Upper lobe of left lung (tissue), 6 donors: ENCODE results near the gene PDGFA. TPM values are rescaled to one million over a fixed set of nuclear protein-coding genes. Genes with fewer than 3 reads are reported as not detected.

Source experiments
- ATAC-seq, 2 donors: fragments of 200-7000 bp; cut with Tn5 transposase; one replicate each; pipeline ENCODE4 v1.9.1; 2022; ENCODE audit warnings: mild to moderate bottlenecking in 2 of 2, moderate library complexity in 2 of 2; ENCODE audit not compliant: low FRiP score in 2 of 2
- DNase-seq, 2 donors: peaks; one replicate each; pipeline ENCODE4 v3.0.0-alpha.2; 2019 to 2020
- H3K27ac ChIP-seq, 4 donors: fragments of 200-600 bp; sonication (generic); one replicate each; pipeline ENCODE4 v1.5.1; 2016 to 2019
- H3K27me3 ChIP-seq, 4 donors: fragments of 200-600 bp; sonication (generic); one replicate each; pipeline ENCODE4 v1.5.1; 2017 to 2019
- H3K36me3 ChIP-seq, 4 donors: fragments of 200-600 bp; sonication (generic); one replicate each; pipeline ENCODE4 v1.5.1; 2016 to 2019
- H3K4me1 ChIP-seq, 4 donors: fragments of 200-600 bp; sonication (generic); one replicate each; pipeline ENCODE4 v1.5.1; 2018 to 2019
- H3K4me3 ChIP-seq, 4 donors: fragments of 200-600 bp; sonication (generic); one replicate each; pipeline ENCODE4 v1.5.1; 2017 to 2019; ENCODE audit warnings: mild to moderate bottlenecking in 2 of 4, moderate library complexity in 1 of 4
- H3K9me3 ChIP-seq, 4 donors: fragments of 200-600 bp; sonication (generic); one replicate each; pipeline ENCODE4 v1.5.1; 2018 to 2019
- EP300 ChIP-seq, 4 donors: sonication (generic); formaldehyde crosslinking; IDR thresholded peaks; one replicate each; pipeline ENCODE4 v1.5.1; 2017; ENCODE audit warnings: antibody characterized with exemption in 4 of 4, control low read depth in 2 of 4
- POLR2A ChIP-seq, 4 donors: fragments of 450-650 bp; IDR thresholded peaks; one replicate each; pipeline ENCODE4 v1.5.1; 2016 to 2017; ENCODE audit warnings: antibody characterized with exemption in 4 of 4, mild to moderate bottlenecking in 2 of 4
- POLR2AphosphoS5 ChIP-seq, 2 donors: sonication (generic); formaldehyde crosslinking; IDR thresholded peaks; one replicate each; pipeline ENCODE4 v1.5.1; 2017; ENCODE audit warnings: antibody characterized with exemption in 2 of 2
- WGBS, 2 donors: methylation state at CpG; one replicate each; pipeline ENCODE4 v1.1.5; 2017 to 2018; 5-methylcytosine and 5-hydroxymethylcytosine counted together
- total RNA-seq, 6 donors: library from RNA; depleted of rRNA in 4 of 6; stranded (reverse); fragments of >200 nt in 4 of 6; gene quantifications; one replicate each; pipeline versions ENCODE4 v1.1.0 to v1.2.1, GENCODE V29; 2016 to 2021
- TF ChIP-seq, protein P1 (sequence below), 6 experiments: fragments of 450-650 bp in 4 of 6; fragments of 200-600 bp in 2 of 6; sonication (generic) in 2 of 6; IDR thresholded peaks; one replicate each; pipeline ENCODE4 v1.5.1; 2016 to 2019; ENCODE audit warnings: antibody characterized with exemption in 6 of 6
- donor health status: DM: no; HTN: no; CAD: no; lungs with moderate emphysema.
- donor health status: DM: no; HTN: yes; CAD: no; lungs with severe emphysema.

Gene PDGFA
- total RNA-seq, 6 donors from 2014 or later, result 23.0 to 73.3 (median 44.6) TPM

DNA sequence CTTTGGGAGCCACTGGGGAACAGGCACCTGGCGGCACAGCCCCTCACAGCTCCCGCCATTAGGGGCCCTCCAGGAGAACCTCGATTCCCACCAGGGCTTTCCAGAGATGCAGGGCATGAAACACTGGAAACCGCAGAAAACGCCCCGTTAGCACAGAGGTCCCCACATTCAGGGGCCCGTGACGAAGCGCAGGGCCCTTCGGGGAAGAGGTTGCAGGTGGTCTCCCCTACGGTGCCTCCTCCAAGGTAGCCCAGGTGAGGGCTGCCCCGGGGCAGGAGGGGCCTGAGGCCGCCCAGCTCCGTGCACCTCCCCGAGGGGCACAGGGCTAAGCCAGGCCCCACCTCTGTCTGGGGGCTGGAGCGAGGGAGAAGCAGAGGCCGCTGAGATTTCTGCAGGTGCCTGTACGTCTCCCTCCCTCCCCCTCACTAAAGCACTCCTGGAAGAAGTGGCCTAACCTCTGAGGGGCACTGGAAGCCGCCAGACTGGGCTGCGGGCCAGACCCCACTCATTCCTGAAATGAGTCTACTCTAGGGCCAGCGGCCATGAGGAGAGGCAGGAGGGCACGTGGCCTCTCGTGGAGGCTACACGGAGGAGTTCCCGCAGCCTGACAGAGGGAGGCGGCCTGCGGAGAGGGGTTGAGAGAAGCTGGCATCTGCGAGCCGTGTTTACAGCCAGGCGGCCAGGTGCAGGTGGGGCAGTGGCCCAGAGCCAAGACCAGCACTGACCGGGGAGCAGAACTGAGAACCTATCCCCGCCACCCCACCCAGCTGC is 6.9 kb downstream of the PDGFA start:
- H3K36me3 ChIP-seq, result peaks cover 0 to 25% (median 17%) of the 10 kb centered on the region in 4 donors
- H3K27me3 ChIP-seq, result peaks cover 0 to 9% (median 0%) of the 10 kb centered on the region in 4 donors
- peak; percentile 18 to 80 for ATAC-seq
- peak overlapping the region; percentile 44 to 65 (median 56) for H3K27ac ChIP-seq
- DNase-seq, result peak; percentile 89 to 92
- peak; percentile 33 to 61 for TF ChIP-seq POLR2AphosphoS5 (IDR thresholded peaks at IDR 0.05)
- peak in 1 of 4 donors; percentile 11 for TF ChIP-seq POLR2A (IDR thresholded peaks at IDR 0.05)
- TF ChIP-seq EP300 (IDR thresholded peaks at IDR 0.05), result peak in 2 of 4 donors; percentile 10 to 68
- TF ChIP-seq, protein P1, sequence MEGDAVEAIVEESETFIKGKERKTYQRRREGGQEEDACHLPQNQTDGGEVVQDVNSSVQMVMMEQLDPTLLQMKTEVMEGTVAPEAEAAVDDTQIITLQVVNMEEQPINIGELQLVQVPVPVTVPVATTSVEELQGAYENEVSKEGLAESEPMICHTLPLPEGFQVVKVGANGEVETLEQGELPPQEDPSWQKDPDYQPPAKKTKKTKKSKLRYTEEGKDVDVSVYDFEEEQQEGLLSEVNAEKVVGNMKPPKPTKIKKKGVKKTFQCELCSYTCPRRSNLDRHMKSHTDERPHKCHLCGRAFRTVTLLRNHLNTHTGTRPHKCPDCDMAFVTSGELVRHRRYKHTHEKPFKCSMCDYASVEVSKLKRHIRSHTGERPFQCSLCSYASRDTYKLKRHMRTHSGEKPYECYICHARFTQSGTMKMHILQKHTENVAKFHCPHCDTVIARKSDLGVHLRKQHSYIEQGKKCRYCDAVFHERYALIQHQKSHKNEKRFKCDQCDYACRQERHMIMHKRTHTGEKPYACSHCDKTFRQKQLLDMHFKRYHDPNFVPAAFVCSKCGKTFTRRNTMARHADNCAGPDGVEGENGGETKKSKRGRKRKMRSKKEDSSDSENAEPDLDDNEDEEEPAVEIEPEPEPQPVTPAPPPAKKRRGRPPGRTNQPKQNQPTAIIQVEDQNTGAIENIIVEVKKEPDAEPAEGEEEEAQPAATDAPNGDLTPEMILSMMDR (IDR thresholded peaks at IDR 0.05), result peak in 1 of 6 experiments; percentile 3
- no peak overlapping the region for H3K4me3 ChIP-seq
- WGBS, 2 donors, result 63% methylated on average over 31 of the region's 32 CpGs; no CpG with 5 or more reads in 1 of the 2 donors
- no peaks in the 10 kb centered on the region for H3K9me3 ChIP-seq
- peaks cover 22 to 60% (median 35%) of the 10 kb centered on the region in 4 donors for H3K4me1 ChIP-seq

DNA sequence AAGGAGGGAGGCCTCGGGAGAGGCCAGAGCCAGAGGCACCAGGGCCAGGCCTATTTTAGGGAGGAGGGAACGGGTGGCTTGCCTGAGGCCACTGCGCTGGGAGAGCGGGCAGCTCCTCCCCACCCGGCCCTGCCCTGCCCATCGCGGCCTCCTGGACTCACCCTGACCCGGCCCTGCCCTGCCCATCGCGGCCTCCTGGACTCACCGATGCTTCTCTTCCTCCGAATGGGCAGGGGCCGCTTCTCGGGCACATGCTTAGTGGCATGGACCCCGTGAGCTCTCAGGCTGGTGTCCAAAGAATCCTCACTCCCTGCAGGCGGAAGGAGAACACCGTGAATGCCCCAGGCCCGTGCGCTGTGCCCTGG is 7.5 kb downstream of the PDGFA start:
- Histone ChIP-seq H3K4me3 (no peak overlapping the region), H3K4me1 (peaks cover 22 to 54% (median 35%) of the 10 kb centered on the region in 4 donors), H3K9me3 (no peaks in the 10 kb centered on the region), H3K27ac (peak overlapping the region in 3 of 4 donors; percentile 8 to 44 (median 40)), H3K27me3 (peaks cover 0 to 8% (median 0%) of the 10 kb centered on the region in 4 donors), H3K36me3 (peaks cover 0 to 25% (median 17%) of the 10 kb centered on the region in 4 donors)
- TF ChIP-seq, protein P1 (IDR thresholded peaks at IDR 0.05), result no peak
- TF ChIP-seq POLR2AphosphoS5 (IDR thresholded peaks at IDR 0.05) (no peak), POLR2A (IDR thresholded peaks at IDR 0.05) (no peak), EP300 (IDR thresholded peaks at IDR 0.05) (no peak)
- peak in 1 of 2 donors; percentile 81 for DNase-seq
- WGBS, 2 donors, result 90 to 92% methylated on average over 2 to 14 of the region's 19 CpGs
- ATAC-seq, result peak in 1 of 2 donors; percentile 14

GRCh38 chr7:511476-512145 is 8.0 kb downstream of the PDGFA start:
- ATAC-seq (no peak), DNase-seq (peak in 1 of 2 donors; percentile 65)
- peaks cover 20 to 48% (median 33%) of the 10 kb centered on the region in 4 donors for H3K4me1 ChIP-seq
- H3K36me3 ChIP-seq, result peaks cover 0 to 25% (median 17%) of the 10 kb centered on the region in 4 donors
- no peaks in the 10 kb centered on the region for H3K9me3 ChIP-seq
- peak overlapping the region in 1 of 4 donors; percentile 40 for H3K27ac ChIP-seq
- TF ChIP-seq POLR2A (IDR thresholded peaks at IDR 0.05) (no peak), EP300 (IDR thresholded peaks at IDR 0.05) (no peak), POLR2AphosphoS5 (IDR thresholded peaks at IDR 0.05) (no peak)
- TF ChIP-seq, protein P1 (IDR thresholded peaks at IDR 0.05), result no peak
- WGBS, 2 donors, result 85 to 93% methylated on average over 24 to 25 of the region's 25 CpGs
- peaks cover 0 to 3% (median 0%) of the 10 kb centered on the region in 4 donors for H3K27me3 ChIP-seq
- no peak overlapping the region for H3K4me3 ChIP-seq

GRCh38 chr7:510782-511281 is 8.8 kb downstream of the PDGFA start:
- H3K27ac ChIP-seq, result peak overlapping the region in 1 of 4 donors; percentile 35
- 87 to 90% methylated on average over 14 to 25 of the region's 25 CpGs for WGBS, 2 donors
- DNase-seq, result peak in 1 of 2 donors; percentile 59

More at GRCh38 chr7:510782-511281, 8.8 kb downstream of the PDGFA start:
- Histone ChIP-seq H3K4me1 (peaks cover 16 to 41% (median 25%) of the 10 kb centered on the region in 4 donors), H3K4me3 (no peak overlapping the region), H3K9me3 (no peaks in the 10 kb centered on the region), H3K36me3 (peaks cover 0 to 28% (median 17%) of the 10 kb centered on the region in 4 donors), H3K27me3 (no peaks in the 10 kb centered on the region)
- ATAC-seq, result no peak
- TF ChIP-seq POLR2A (IDR thresholded peaks at IDR 0.05) (no peak), EP300 (IDR thresholded peaks at IDR 0.05) (no peak), POLR2AphosphoS5 (IDR thresholded peaks at IDR 0.05) (no peak)
- TF ChIP-seq, protein P1 (IDR thresholded peaks at IDR 0.05), result no peak
